ENCODE results near the gene FOXO3.
A peak's percentile ranks its signal among the peaks of the same experiment; 100 is the strongest.

The FOXO3 gene

DNA sequence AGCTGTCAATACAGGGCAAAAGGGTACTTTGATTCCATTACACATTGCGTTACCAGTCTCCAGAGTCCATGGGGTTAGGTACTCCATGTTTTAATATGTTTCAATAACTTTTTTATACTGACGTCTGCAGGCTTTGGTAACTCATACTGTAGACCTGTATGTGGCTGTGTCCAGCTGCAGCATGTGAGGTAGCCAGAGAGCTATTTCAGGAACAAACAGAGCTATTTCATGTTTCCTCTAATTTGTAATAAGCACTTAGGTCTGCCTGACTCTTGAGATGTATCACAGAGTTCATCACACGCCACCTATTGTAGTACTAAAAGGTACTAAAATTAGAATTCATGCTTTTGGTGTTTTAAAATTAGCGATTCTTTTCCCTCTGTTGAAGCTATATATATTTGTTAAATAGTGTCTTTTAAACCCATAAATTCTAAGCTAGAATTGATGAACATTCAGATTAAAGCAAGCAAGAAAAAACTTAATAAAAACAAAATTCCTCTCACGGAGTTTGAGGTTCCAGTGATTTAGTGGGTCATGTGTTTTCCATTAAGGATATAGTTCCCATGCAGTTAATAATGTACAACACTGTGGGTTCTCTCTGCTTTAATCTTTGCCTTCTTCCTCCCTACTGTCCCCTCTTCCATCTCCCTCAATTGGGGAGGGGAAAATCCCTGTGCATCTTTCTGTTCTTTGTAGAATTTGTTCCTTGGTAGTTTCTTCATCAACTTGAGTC, 37.0 kb downstream of the FOXO3 start:
- DNase-seq = peak; percentile 43 to 52

- no peak for DNase-seq
Observed at GRCh38 chr6:108598305-108598863, 37.7 kb downstream of the FOXO3 start.

GRCh38 chr6:108604156-108604555, 43.4 kb downstream of the FOXO3 start:
- no peak for DNase-seq

GRCh38 chr6:108606250-108606690, 45.6 kb downstream of the FOXO3 start:
- no peak for DNase-seq

DNA sequence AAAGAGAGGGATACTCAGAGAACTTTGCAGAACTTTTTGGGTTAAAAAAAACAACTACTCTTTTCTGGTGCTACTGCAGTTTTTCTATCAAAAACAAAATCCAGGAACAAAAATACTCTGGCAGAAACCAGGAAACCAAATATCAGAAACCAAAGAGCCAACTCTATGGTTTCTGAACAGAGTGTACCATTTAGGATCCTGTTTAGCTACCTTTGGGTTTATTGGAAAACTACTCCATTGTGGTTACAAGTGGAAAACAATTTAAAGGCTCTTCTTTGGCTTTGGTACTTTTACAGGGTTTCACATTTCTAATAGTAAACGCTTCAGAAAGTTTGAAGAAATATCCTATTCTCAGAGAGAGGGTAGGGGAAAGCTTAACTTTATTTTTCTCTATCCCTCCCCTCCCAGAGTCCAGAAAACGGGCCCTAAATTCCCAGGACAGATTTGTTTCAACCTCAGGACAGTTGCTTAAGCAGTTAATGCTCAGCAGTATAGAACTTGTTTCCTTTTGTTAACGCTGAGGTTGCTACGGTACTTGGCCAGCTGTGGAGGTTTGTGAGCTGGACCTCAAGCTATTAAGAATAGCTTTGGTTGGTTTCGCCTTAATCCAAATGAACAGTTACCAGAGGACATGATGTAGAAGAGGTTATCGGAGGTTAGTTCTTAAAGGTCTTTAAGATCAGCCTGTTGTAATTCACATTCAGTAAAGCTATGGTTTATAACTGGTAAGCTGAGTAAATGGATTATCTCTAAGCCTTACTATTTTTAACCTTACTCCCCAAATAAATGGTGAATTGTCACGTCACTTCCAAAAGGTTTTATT, 47.9 kb downstream of the FOXO3 start:
- DNase-seq = no peak

DNA sequence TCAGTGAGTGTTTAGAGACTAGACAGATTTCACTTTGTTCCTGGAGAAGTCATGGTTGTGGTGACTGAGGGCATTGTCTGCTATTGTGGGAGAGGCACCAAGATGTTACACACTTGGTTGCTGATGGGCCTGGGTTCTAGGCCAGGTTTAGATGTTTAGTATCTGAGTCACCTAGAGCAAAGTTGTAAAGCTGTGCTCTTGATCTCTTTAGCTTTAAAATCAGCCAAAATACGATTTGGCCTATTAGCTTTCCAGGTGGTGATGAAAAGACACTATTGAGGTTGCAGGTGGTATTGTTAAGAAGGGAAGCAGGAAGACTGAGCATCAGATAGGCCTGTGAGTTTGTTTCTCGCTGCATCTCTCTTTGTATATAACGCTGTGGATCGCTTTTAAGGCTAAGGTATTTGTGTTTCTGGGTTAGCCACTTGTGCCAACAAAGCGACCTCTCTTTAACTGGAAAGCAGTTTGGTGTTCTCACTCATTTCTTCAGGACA, 48.6 kb downstream of the FOXO3 start:
- DNase-seq = no peak

DNA sequence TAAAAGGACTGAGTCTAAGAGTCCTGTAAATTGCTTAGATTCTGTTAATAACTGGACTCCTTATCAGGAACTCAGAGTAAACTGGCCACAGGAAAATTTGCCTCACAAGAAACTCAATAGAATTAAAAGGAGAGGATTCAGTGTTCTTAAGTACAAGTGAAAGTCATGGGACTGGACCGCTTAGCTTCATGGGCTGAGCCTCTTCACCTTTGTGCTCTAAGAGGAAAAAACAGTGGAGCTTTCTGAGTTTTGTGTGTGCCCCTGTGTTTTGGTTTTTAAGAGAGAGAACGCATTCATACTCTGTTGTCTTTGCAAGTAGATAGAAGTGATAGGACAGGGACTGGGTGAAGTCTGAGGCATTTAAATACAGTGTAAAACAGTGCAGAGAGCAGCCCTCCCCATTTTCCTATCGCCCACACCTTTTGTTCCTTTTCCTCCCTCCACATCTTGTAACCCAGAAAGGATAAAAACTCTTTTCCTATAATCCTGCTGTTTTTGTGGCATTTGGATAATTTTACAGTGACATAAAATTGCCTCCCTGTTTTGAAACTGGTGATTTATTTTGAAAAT, 49.6 kb downstream of the FOXO3 start:
- DNase-seq = no peak

DNA sequence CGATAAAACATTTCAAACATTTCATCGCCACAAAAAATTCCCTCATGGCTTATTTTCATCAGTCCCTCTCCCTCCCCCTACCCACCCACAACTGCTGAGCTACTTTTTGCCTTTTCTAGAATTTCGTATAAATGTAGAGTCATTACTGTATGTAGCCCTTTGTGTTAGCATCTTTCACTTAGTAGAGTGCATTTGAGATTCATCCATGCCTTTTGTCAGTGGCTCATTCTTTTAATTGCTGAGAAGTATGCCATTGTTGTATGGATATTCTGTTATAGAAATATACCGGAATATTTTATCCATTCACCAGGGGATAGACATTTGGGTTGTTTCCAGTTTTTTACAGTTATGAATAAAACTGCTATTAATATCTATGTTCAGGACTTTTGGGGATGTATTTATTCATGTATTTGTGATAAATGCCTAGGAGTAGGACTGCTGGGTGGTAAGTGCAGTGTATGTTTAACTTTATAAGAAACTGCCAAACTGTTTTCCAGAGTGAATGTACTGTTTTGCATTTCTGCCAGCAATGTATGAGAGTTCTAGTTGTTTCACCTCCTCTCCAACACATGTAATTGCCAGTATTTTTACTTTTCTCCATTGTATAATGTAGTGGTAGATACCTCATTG, 50.4 kb downstream of the FOXO3 start:
- no peak for DNase-seq

DNA sequence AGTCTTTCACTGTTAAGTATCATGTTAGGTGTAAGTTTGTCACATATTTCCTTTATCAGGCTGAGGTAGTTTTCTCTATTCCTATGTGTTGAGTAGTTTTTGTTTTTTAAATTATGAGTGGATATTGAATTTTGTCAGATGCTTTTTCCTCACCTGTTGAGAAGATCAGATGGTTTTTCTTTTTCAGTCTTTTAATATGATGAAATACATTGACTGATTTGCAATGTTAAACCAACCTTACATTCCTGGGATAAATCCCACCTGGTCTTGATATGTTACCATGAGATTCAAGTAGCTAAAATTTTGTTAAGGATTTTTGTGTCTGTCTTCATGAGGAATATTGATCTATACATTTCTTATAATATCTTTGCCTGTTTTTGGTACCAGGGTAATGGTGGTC, 52.1 kb downstream of the FOXO3 start:
- DNase-seq = no peak

- DNase-seq = peak; percentile 33 to 64
Observed at GRCh38 chr6:108616544-108616943, 55.8 kb downstream of the FOXO3 start.

GRCh38 chr6:108616973-108617372, 56.3 kb downstream of the FOXO3 start:
- DNase-seq = peak; percentile 44 to 64

GRCh38 chr6:108618623-108619152, 58.0 kb downstream of the FOXO3 start:
- no peak for DNase-seq

GRCh38 chr6:108619431-108620197, 58.9 kb downstream of the FOXO3 start:
- DNase-seq = no peak

DNA sequence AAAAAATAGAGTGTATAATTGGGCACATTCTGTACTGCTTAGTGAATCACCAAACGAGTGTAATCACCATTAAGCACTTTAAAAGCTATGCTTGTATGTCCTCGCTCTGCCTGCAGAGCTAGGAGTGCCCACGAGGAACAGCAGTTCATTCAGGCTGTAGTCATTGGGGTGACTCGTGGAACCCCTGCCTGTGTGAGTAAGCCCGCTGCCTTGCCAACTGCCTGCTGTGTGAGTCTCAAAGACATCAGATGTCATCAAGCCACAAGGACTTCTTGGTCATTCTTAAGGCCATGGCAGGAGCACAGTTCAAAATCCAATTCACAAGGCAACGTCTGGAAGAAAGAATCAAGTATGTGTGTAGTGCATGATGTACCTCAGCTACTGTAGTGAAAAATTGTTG, 60.4 kb downstream of the FOXO3 start:
- peak; percentile 68 to 86 for DNase-seq

DNA sequence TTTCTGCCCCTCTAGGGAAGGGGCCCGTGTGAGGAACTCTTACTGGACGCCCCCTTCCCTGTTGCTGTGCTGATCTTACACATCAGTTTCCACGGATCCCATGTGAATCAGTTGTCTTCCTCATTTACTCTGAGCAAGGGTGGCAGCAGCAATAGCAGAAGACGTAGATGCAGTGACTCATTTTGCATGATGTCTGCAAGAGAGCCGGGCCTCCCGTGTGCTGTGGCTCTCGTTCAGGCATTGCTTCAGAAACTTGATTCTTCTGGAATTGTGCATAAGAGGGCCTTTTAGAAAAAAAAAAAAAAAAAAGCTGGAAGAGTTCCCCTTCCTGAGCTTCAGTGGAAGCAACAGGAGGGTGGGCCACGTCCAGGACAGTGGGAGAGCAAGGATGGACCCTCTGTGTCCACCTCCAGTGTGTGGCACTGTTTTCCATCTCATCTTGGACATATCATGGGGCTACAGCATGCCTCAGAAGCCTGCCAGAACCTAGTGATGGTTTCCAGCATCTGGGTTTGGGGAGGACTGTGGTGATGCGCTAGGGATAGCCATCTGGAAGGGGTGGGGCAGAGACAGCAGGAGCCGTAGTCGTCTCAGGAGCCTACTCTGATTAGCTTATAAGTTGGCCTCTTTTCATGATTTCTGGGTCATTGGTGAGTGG, 62.1 kb downstream of the FOXO3 start:
- peak; percentile 93 to 96 for DNase-seq

DNA sequence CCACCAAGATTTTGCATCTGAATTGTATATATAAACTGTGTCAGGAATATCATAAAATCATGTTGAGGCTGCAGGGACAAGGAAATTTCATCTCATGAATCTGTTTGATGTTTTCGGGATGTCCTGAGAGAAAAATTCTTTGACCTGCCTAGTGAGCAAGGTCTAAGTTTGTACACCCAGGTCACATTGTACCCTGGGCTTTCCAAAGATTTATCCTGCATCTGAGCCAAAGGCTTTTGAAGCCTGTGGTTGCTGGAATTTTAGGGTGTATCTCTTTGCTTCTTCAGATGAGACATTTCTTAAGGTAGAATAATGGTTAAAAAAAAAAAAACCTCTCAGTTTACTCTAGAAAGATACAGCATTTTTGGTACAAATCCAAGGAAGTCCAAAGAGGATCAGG, 63.3 kb downstream of the FOXO3 start:
- DNase-seq = no peak

- DNase-seq = no peak
Observed at GRCh38 chr6:108625581-108625980, 64.9 kb downstream of the FOXO3 start.

DNA sequence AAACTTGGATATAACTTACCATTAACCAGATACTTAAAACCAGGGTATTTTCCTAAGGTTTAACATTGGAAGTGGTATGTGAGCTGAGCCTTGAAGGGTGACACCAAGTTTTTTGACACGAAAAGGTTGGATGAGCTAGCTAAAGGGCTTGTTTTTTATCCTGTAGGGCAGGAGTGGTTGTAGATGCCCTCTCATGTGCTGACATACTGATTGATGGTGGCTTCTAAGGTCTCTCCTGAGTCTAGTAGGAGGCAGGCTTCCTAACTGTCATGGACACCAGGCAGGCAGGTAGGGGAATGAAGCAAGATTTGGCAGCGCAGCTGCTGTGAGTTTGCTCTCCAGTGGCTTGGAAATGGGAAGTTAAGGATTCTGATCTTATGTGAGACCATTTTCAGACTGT, 66.1 kb downstream of the FOXO3 start:
- DNase-seq = no peak

- DNase-seq = no peak
Observed at GRCh38 chr6:108627692-108628550, 67.2 kb downstream of the FOXO3 start.

Measured in inflammatory macrophage (primary cell).